A549 (cell line): ENCODE measurements around the gene PITPNM2. TPM values are rescaled to one million over a fixed set of nuclear protein-coding genes. Genes with fewer than 3 reads are reported as not detected.

Experiments used
- ATAC-seq, 2 experiments: fragments of 200-7000 bp in 1 of 2; fragments of >200 bp in 1 of 2; cut with Nextera tagmentation in 1 of 2; cut with Tn5 transposase in 1 of 2; 3 replicates each; pipeline versions ENCODE4 v1.8.0 to v1.9.1; 2018 to 2020; ENCODE audit warnings: mild to moderate bottlenecking in 1 of 2, moderate library complexity in 1 of 2
- CTCF ChIA-PET: fragments of 300-600 bp; sonication (Branson Sonifier 250); formaldehyde crosslinking; extraction: SDS; loops from one replicate; lab custom pipeline; 2021; ENCODE audit warnings: antibody characterized with exemption, inconsistent platforms; lab: Yijun Ruan, JAX
- POLR2A ChIA-PET: fragments of 350-600 bp; formaldehyde crosslinking; extraction: SDS; loops from one replicate; lab custom pipeline; 2021; ENCODE audit warnings: antibody characterized with exemption, inconsistent platforms; lab: Yijun Ruan, JAX
- DNase-seq, 2 experiments: peaks; one replicate each; pipeline versions ENCODE4 v3.0.0 to v3.0.0-alpha.2; 2011 to 2016; ENCODE audit warnings: low read depth in 1 of 2, low spot score in 1 of 2
- FAIRE-seq: peaks from 2 replicates; lab custom pipeline; 2011; peaks lifted over from hg19 to GRCh38; lab: Jason Lieb, UNC
- H3K27ac ChIP-seq, 2 experiments: fragments of >200 bp; sonication (Bioruptor Twin); formaldehyde crosslinking; 3 replicates each; pipeline ENCODE4 v1.5.1; 2016 to 2017
- H3K4me1 ChIP-seq: fragments of >200 bp; sonication (Bioruptor Twin); formaldehyde crosslinking; 3 replicates; pipeline ENCODE4 v1.6.1; 2016
- H3K4me2 ChIP-seq: fragments of >200 bp; sonication (Bioruptor Twin); formaldehyde crosslinking; 3 replicates; pipeline ENCODE4 v1.6.1; 2016
- H3K4me3 ChIP-seq: fragments of >200 bp; sonication (Bioruptor Twin); formaldehyde crosslinking; 3 replicates; pipeline ENCODE4 v1.5.1; 2016
- H3K9me3 ChIP-seq: fragments of >200 bp; sonication (Bioruptor Twin); formaldehyde crosslinking; 3 replicates; pipeline ENCODE4 v1.6.1; 2016
- CBX2 ChIP-seq: fragments of 200-600 bp; sonication (generic); IDR thresholded peaks from 2 replicates; pipeline ENCODE4 v1.6.1; 2016; ENCODE audit warnings: low read depth, mild to moderate bottlenecking, borderline replicate concordance
- CBX8 ChIP-seq: fragments of 200-600 bp; sonication (generic); IDR thresholded peaks from 2 replicates; pipeline ENCODE4 v1.6.1; 2016
- CTCF ChIP-seq: fragments of >200 bp; sonication (Bioruptor Twin); formaldehyde crosslinking; IDR thresholded peaks from 3 replicates; pipeline ENCODE4 v1.5.1; 2016
- E2F6 ChIP-seq: IDR thresholded peaks from 2 replicates; pipeline ENCODE4 v1.6.1; 2012; ENCODE audit warnings: low read depth, borderline replicate concordance
- EP300 ChIP-seq, 2 experiments: fragments of >200 bp; sonication (Bioruptor Twin); formaldehyde crosslinking; IDR thresholded peaks; 2 replicates in 1 of 2; 3 replicates in 1 of 2; pipeline ENCODE4 v1.6.1; 2016 to 2017
- FOSB ChIP-seq: fragments of 250-450 bp; sonication (Bioruptor Pico); IDR thresholded peaks from 2 replicates; pipeline ENCODE4 v1.5.0; 2020; ENCODE audit warnings: mild to moderate bottlenecking, moderate library complexity
- FOXS1 ChIP-seq: fragments of 250-450 bp; sonication (Bioruptor Pico); IDR thresholded peaks from 2 replicates; pipeline ENCODE4 v1.5.0; 2020; ENCODE audit warnings: mild to moderate bottlenecking, moderate library complexity
- HES2 ChIP-seq: fragments of >200 bp; sonication (Bioruptor Twin); formaldehyde crosslinking; IDR thresholded peaks from 2 replicates; pipeline ENCODE4 v1.6.1; 2016
- MAX ChIP-seq: IDR thresholded peaks from 2 replicates; pipeline ENCODE4 v1.6.1; 2012
- MAZ ChIP-seq: fragments of 150-350 bp; IDR thresholded peaks from 2 replicates; pipeline ENCODE4 v1.6.1; 2014; ENCODE audit warnings: antibody characterized with exemption, low read depth, low read length, borderline replicate concordance
- RARB ChIP-seq: fragments of 250-450 bp; sonication (Bioruptor Pico); IDR thresholded peaks from 2 replicates; pipeline ENCODE4 v1.8.0; 2021; ENCODE audit warnings: mild to moderate bottlenecking, moderate library complexity
- REST ChIP-seq: fragments of 200-600 bp; sonication (generic); IDR thresholded peaks from 2 replicates; pipeline ENCODE4 v1.6.1; 2016; ENCODE audit warnings: antibody characterized with exemption, mild to moderate bottlenecking, moderate library complexity
- RNF2 ChIP-seq: fragments of 200-600 bp; sonication (generic); IDR thresholded peaks from 2 replicates; pipeline ENCODE4 v1.6.1; 2016; ENCODE audit warnings: low read depth, mild to moderate bottlenecking, antibody characterized with exemption, moderate library complexity, borderline replicate concordance
- SMC3 ChIP-seq: fragments of >200 bp; sonication (Bioruptor Twin); formaldehyde crosslinking; IDR thresholded peaks from 3 replicates; pipeline ENCODE4 v1.6.1; 2018; ENCODE audit warnings: inconsistent platforms
- TP53 ChIP-seq: fragments of 250-450 bp; sonication (Bioruptor Pico); IDR thresholded peaks from 2 replicates; pipeline ENCODE4 v1.5.0; 2021; ENCODE audit warnings: mild to moderate bottlenecking, moderate library complexity
- WGBS: methylation state at CpG from one replicate; pipeline ENCODE4 v1.1.6; 2017; ENCODE audit errors: missing lambda C conversion rate; 5-methylcytosine and 5-hydroxymethylcytosine counted together
- polyA plus RNA-seq, 4 experiments: library from polyadenylated mRNA; depleted of rRNA in 3 of 4; stranded (reverse); fragments of >200 nt; fragmentation: RNase III in 1 of 4; extraction: RNeasy Plus Mini Kit Qiagen cat#74134 plus additional on column Dnase treatment in 1 of 4; gene quantifications; 2 replicates in 3 of 4; 3 replicates in 1 of 4; pipeline ENCODE4 v1.2.3, GENCODE V29; 2011 to 2017

PITPNM2 gene
- polyA plus RNA-seq, 2 of the 4 experiments (the other 2 are of a cell fraction), result 2.6 to 13.6 TPM

GRCh38 chr12:123148223-123148622 lies 2.7 kb downstream of the PITPNM2 start (continued):
- TF ChIP-seq EP300 (IDR thresholded peaks at IDR 0.05) (no peak), REST (no peak), MAZ (no peak)

GRCh38 chr12:123145211-123145610 lies 5.7 kb downstream of the PITPNM2 start:
- H3K9me3 ChIP-seq, result no peaks in the 10 kb centered on the region
- CTCF ChIA-PET, result interaction anchor here (1.0 to 8.4 kb wide), 2 partner anchors 98 to 102 kb away, joined by 3 to 48 read pairs; no protein-coding TSS in a partner anchor

More at GRCh38 chr12:123145211-123145610, 5.7 kb downstream of the PITPNM2 start:
- peak overlapping the region in 1 of 2 experiments; percentile 42; a peak in 2 of 6 replicates for H3K27ac ChIP-seq
- DNase-seq, result no peak
- H3K4me1 ChIP-seq, result peaks cover 69% of the 10 kb centered on the region
- H3K4me3 ChIP-seq, result no peak overlapping the region
- H3K4me2 ChIP-seq, result no peak overlapping the region
- POLR2A ChIA-PET, result no interaction called here
- FAIRE-seq, result no peak
- TF ChIP-seq MAX (no peak), SMC3 (no peak), RNF2 (no peak), TP53 (CRISPR knock-in tag) (no peak), CTCF (no peak), E2F6 (no peak), FOSB (no peak), CBX8 (no peak), FOXS1 (CRISPR knock-in tag) (no peak), RARB (CRISPR knock-in tag) (no peak), CBX2 (no peak), HES2 (no peak)
- ATAC-seq, result no peak
- WGBS, result 95% methylated on average over 2 of the region's 2 CpGs
